DND-41 (cell line): ENCODE measurements around the gene SNORC.

Experiments used
- CTCF ChIP-seq: IDR thresholded peaks from 2 replicates; pipeline ENCODE4 v1.5.1; 2012; ENCODE audit warnings: borderline replicate concordance, low read length, moderate library complexity, mild to moderate bottlenecking; ENCODE audit not compliant: poor library complexity, severe bottlenecking; ENCODE audit errors: extremely low read depth
- EZH2 ChIP-seq: IDR thresholded peaks from 3 replicates; pipeline ENCODE4 v1.6.1; 2012; ENCODE audit warnings: borderline replicate concordance, low read depth, mild to moderate bottlenecking, moderate library complexity, low read length, inconsistent platforms; ENCODE audit not compliant: severe bottlenecking

- TF ChIP-seq CTCF (no peak), EZH2 (no peak)
Measured at GRCh38 chr2:232882505-232883115, 12.5 kb downstream of the SNORC start.
